Measurements from ENCODE around the gene TPST1.

DNA sequence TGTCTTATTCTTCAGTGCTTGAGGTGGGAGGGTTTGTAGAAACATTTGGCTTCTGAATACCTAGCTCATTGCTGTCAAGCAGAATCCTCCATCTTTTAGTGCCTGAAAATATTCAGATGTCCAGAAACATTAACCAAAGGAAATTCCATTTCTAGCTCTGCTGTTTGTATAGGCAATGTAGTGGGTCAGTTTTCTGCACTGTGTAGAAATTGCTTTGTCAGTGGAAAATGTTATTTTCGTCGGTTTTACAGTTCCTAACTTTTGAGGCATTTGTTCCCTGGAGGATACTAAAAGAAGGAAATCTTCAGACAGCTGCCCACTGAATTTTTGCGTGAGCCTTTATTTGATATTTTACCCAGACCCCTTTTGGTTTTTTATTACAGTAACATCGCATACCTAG, 143.4 kb downstream of the TPST1 start:
- TF ChIP-seq CTCF (IDR thresholded peaks at IDR 0.05 in 4 of 5, conservative IDR thresholded peaks at IDR 0.05 in 1 of 5), result no peak
- no peak for TF ChIP-seq POLR2A (IDR thresholded peaks at IDR 0.05)
